GM21526 (cell line): Measurements from ENCODE around the gene PRKAR1B.

ENCODE experiments used
- ATAC-seq: cut with Tn5 transposase; IDR thresholded peaks from one replicate; pipeline ENCODE4 v1.9.1; 2021; ENCODE audit warnings: moderate library complexity; ENCODE audit not compliant: unreplicated experiment, low FRiP score

PRKAR1B gene

DNA sequence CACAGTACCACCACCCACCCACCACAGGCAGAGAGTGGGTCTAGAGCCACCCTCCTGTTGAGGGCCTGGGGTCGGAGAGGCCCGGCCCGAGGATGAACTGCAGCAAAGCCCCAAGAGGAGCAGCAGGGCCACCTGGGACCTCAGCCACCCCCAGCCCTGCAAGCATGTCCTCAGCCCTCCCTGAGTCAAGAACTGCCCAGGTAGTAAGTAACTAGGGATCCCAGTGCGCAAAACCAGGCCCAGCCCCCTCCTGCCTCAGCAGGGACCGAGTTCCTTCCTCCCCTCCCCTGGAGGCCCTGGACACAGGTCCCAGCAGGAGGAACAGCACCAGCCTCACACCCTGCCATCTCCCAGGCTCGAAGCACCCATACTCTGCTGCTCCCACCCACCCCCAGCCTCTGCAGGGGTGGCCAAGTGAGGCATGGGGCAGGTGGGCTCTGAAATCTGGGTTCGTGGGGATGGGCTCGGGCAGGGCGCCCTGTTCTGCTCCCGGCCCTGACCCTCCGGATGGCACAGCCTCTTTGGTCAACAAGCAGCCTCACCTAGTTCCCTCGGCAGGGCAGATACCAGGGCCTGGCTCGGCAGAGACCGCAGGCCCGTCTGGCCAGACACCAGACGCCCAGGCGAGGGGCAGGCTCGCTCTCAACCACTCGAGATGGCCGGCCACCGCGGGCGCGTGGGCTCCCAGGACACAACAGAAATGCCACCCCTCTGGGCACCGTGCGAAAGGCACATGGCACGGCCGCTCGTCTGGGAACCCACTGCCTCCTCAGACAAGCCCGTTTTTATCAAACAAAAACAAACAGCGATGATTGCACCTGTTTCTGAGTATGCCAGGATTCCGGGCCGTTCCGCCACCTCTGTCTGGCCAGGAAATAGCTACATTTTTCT lies 222.6 kb downstream of the PRKAR1B start:
- no peak for ATAC-seq

DNA sequence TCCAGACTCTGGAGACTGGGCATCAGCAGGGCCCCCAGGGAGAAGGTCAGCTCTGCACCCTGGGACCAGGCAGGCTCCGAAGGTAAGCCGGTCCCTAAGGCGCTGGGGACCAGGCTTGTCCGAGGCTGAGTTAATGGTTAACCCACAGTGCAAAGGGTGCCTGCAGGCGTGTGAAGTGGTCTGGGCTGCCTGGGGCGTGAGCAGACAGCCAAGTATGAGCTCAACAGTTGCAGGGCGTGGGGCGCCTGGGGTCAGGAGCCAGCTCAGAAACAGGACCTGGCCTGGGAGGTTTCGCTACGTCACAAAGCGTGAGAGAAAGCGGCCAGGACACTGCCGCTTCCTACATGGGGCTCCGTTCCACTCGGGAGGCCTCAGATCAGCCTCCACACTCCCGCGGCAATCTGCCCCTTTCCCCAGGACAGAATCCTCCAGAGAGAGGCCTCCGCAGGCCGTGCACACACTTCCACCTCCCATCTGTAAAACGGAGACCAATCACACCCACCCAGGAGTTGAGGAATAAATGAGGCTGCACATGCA lies 223.4 kb downstream of the PRKAR1B start:
- no peak for ATAC-seq

DNA sequence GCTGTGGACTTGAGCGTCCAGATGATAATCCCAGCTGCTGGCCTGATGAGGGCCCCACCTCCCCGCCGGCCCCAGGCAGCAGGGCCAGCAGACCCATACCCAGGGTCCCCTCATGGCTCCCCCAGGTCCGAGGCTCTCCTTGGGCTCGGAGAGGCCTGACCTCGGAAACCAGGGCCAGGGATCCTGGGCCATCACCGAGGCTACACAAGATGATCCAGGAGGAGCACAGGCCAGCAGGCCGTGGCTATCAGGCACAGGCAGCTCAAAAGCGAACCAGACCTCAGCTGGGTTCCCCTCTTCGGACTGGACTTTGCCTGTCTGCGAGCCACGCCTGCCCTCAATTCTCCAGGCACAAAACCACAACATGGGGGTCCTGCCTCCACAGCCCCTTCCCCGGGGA lies 224.8 kb downstream of the PRKAR1B start:
- no peak for ATAC-seq

DNA sequence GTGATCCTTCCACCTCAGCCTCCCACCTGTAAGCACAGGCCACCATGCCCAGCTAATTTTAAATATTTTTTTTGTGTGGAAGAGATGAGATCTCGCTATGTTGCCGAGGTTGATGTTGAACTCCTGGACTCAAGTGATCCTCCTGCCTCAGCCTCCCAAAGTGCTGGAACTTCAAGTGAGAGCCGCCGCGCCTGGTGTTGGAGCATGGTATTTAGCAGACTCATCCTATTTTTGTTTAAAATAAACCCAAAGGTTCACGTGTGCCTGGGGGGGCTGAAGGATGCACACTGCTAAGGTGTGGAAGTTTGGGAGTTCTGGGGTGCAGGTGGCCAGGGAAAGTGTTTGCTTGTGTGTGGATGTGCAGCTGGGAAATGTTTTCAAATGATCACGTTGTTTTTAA lies 225.6 kb downstream of the PRKAR1B start:
- ATAC-seq: no peak

DNA sequence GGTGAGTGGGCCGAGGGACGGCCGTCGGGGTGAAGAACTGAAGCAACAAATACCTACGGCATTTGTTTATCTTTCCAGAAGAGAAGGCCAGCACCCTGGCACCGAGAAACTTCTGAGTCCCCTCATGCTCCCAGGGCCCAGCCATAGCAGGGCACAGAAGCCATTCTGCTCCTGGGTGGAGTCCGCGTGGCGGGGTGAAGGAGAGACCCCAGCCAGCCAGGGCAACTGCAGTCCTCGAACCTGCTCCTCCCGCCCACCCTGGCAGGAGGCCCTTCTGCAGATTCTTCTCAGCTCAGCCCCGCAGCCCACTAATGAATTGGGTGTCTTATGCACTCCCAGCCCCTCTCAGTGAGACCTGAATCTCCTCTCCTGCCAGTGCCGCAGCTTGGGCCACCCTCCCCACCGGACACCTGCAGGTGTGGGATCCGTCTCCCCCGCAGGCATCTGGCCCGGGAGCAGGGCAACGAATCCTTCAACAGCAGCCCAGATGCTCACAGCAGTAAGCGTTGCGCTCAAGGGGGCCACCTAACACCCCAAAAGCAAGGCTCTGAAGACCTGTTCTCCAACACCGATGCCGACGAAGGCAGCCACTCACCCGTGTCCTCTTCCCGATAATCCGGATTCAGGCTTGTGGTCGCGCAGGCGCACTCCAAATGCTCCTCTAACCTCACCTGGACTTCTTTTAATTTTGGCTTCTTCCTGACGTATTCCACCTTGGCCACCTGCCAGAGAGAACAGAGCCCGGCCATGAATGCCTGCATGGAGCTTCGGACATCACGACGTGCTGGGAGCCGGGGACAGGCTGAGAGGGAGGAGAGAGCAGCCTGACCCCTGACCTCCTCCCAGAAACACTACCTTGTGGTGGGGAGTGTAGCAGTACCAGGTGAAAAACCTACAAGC lies 226.3 kb downstream of the PRKAR1B start:
- ATAC-seq: no peak

DNA sequence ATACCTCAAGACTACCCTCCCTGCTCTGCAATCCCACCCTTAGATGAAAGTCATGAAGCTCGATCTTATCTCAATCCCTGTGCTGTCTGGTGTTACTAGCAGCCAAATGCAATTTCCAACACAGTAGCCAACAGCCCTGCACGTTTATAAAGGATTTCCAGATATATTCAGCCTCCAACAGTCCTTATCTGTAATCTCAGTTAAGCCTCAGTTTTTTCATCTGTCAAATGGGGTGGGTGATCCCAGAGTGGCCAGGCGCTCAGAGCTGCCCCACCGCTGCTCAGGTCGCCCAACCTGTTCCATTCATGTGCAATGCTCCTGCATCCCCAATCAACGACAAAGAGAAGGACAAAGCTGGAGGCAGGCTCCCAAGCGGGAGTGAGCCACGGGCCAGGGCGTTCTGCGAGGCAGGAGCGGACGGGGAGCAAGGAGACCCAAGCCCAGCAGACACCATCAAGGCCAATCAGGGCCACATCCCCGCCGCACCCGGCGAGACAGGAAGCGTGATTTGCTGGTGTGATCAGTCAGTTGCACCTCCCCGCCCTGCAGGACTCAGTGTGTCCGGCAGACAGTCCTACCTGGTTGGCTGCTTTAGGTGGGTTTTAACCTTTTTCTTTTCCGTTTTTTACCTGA lies 227.1 kb downstream of the PRKAR1B start:
- ATAC-seq: no peak
